SW 1271 (cell line): ENCODE data around the gene IL20.

ENCODE experiments used
- DNase-seq, 2 experiments: peaks; one replicate each; lab custom pipeline; 2025; lab: John Stamatoyannopoulos, UW

IL20 gene, protein sequence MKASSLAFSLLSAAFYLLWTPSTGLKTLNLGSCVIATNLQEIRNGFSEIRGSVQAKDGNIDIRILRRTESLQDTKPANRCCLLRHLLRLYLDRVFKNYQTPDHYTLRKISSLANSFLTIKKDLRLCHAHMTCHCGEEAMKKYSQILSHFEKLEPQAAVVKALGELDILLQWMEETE

DNA sequence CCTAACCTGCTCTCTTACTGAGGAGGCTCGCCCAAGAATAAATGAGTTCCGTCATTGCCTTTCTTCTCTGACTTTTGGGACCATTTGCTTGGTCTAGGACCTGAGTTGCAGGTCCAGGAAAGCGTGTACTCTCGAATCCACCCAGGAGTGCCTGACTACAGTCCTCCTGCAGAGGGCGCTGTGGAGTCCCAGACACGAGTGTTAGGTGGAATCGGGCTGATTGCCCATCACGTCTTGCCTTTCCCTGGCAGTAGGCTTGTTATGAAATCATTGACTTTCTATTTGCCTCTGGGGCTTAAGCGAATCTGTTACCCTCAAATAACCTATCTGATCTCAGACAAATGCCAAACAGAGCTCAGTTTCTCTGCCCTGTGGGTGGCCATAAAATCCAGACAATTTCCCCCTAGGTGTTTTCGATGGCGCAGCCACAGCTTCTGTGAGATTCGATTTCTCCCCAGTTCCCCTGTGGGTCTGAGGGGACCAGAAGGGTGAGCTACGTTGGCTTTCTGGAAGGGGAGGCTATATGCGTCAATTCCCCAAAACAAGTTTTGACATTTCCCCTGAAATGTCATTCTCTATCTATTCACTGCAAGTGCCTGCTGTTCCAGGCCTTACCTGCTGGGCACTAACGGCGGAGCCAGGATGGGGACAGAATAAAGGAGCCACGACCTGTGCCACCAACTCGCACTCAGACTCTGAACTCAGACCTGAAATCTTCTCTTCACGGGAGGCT lies at the start of gene IL20:
Gene IL20, plus strand, starts transcription at position 685 of the 733 bp plus-strand sequence. CDS start 230 bp downstream, outside the sequence.
- no peak for DNase-seq

DNA sequence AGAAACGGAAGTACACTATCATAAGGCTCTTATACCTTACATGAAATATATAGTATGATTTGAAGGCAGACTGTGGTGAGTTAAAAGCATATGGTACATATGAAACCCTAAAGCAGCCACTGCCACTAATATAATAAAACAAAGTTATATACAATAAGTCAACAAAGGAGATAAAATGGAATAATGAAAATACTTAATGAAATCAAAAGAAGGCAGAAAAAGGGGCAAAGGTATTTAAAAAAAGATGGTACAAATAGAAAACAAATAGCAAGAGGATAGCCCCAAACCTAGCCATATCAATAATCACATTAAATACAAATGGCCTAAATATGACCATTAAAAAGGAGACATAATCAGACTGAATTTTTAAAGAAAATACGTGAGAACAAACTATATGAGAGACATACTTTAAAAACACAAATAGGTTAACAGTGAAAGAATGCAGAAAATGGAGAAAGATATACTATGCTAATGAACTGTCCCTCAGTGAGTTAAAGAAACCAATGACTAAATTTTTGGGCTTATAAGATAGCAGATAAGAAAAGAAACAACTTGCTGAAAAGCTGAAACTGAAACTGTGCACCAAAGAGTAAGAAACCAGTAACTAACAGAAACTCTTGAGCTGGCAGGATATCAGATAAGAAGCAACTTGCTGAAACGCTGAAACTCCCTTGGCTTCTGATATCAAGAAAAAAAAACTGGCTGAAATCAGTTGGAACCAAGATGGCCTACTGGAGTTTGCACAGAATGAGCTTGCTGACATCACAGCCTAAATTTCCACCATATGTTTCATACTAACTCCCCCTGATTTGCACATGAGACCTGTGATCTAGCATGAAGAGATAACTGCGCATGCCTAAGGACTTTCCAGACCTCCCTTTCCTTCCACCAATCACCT lies 48.8 kb upstream of the IL20 start:
- DNase-seq, result no peak

DNA sequence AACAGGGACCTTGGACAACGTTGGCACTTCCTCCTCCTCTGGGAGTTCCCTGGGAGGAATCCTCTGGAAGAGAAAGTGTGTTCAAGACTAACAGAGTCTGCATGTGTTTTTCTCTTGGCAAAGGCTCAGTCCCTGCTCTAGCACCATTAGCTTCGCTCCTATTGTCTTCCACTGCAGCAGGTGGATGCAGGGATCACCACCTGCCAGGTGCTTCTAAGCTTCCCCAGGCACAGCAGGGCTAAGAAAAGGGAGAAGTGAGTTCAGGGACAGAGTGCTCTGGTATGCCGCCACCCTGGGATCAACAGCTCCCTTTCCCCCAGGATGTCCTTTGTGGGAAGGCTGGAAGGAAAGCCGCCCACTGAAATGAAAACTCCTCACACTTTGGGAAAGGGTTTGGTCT lies 43.9 kb upstream of the IL20 start:
- DNase-seq, result no peak

DNA sequence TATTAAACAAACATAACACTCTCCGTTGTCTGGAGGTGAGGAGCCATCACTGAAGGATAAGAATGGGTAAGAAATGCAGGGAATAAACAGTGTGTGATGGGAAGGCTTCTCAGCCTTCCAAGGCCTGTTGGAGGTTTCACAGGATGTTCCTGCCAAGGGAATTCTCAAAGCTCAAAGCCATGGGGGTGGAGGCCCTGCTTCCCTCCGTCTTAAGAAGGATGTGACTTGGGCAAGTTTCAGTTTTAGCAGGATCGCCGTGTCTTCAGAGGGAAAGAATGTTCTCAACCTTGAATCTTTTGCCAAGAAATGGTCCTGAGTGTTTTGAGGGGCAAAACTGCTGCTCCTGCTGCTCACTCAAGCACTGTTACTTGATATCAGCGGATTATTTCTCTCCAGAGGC lies 41.7 kb upstream of the IL20 start:
- no peak for DNase-seq

DNA sequence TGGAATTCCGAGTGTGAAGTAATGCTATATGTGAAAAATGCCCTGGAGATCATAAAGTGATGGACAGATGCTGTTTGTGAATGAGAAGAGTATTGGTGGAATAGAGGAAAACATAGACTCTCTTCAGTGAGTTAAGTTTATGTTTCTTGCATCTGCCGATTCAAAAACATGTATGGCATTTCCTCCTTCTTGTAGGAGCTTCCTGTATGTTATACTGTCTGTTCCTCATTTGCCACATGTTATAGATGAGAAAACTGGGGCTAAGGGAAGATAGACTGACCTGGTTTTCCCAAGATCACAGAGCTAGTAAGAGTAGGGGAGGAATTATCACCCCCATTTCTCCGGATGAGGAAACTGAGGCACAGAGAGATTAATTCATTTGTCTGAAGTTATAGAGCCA lies 41.1 kb upstream of the IL20 start:
- DNase-seq, result no peak

DNA sequence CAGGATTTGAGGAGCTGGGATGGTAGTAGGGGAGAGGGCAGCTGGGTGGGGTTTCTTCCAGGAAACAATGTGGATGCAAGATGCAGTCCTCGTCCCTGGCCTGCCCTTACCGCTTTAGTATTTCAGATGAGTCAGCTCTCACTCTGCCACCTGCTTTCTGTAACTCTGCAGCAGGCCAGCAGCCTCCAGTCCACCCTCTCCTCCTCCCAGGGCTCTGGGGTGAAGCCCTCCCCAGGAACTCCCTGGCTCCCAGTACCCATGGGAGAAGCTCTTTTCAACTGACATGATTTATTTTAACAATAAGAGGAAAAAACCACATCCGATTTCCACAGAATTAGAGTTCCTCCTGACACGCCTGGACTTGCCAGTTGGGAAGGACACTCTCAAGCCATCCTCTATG lies 39.0 kb upstream of the IL20 start:
- no peak for DNase-seq

DNA sequence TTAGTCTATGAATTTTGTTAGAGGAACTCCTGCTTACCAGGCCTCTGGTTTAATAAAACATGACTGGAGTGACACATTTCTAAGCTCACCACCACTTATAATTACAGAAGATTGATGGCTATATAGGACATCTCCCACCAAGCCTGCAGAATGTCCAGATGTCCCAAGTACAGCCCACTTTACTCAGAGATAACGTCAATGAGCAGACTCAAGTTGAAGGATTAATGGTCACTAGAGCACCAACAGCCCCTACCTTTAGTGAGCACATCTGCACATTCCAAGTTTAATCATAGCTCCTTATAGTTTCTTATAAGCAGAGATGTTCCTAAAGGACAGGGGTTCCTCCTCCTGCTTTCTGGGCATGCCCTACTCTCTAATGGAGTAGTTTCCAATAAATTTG lies 37.4 kb upstream of the IL20 start:
- DNase-seq, result no peak

DNA sequence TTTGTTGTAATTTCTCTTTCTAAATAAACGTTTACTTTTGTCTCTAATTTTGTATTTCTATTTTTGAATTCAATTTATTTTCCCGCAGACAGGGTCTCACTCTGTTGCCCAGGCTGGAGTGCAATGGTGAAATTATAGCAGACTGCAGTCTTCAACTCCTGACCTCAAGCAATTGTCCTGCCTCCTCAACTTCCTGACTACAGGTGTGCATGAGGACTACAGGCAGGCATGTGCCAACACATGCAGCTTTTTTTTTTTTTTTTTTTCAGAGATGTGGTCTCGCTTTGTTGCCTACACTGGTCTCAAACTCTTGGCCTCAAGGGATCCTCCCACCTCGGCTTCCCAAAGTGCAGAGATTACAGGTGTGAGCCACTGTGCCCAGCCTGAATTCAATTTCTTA lies 36.7 kb upstream of the IL20 start:
- no peak for DNase-seq

DNA sequence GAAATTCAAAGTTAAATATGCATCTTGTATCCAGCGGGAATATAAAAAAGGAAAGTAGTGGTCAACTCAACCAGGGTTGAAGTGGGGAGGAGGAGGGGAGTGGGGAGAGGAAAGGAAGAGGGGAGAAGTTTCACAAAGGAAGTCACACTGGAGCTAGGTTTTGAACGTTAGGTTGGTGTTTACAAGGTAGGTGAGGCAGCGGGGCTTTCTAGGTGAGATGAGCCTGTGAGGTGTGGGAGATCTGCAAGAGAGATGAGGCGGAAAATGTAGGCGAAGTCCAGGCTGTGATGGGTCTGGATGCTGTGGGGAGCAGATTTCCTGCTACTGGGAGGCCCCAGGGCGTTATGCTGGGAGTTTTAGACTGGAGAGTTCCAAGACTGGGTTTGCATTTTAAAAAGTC lies 36.1 kb upstream of the IL20 start:
- DNase-seq, result no peak

DNA sequence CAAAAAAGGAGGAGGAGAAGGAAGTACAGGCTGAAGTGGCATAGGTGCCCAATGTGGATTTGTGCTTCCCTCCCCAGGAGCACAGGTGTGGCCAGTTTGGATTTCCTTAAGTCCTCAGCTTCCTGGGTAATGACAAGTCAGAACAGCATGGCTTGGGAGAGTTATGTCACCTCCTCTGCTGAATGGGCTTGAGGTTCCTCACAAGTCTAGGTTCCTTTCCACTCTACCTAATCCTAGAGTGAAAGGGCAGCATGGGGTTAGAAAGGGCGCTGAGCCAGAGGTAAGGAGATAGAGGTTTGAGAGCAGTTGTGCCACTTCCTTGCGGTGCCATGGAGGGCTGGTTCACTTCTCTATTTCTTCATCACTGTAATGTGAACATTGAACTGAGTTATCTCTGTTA lies 35.5 kb upstream of the IL20 start:
- no peak for DNase-seq

DNA sequence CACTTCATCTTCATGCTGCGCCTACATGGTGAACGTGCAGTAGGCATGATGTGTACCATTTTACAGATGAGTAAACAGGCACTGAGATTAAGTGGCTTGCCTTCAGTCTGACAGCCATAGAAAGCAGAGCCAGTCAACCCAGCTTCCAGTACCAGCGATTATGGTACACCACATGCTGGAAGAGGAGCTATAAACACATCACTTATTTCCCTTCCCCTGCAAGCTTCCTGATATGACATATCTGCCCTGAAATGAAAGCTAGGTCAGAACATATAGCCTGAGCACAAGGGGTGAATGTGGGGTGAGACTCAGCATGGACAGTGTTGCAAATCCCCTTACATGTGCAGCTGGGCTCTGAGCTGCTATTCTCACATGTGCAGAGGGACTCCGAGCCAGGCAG lies 33.8 kb upstream of the IL20 start:
- DNase-seq, result no peak

DNA sequence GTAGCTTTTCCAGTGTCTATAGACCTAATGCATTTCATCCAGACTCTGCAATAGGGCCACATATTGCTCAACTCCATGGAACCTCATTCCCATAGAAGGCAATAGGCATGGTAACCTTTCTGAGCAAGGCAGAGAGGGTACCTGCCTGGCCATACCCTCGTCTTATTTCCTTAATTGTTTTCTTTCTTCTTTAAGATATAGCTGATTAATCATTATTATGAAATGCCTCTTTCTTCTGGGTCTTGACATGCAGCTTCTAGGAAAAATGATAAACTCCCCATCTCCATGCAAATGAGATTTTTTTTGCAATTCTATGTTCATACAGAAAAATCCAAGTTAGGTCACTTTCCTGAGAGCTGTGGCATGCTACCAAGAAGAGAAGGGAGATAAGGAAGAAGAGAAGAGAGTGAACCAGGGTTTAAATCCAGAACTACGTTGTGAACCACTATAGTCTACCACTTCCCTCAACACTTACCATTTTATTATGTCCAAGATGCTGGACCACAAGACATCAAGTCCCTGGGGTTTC lies 33.0 kb upstream of the IL20 start:
- no peak for DNase-seq

DNA sequence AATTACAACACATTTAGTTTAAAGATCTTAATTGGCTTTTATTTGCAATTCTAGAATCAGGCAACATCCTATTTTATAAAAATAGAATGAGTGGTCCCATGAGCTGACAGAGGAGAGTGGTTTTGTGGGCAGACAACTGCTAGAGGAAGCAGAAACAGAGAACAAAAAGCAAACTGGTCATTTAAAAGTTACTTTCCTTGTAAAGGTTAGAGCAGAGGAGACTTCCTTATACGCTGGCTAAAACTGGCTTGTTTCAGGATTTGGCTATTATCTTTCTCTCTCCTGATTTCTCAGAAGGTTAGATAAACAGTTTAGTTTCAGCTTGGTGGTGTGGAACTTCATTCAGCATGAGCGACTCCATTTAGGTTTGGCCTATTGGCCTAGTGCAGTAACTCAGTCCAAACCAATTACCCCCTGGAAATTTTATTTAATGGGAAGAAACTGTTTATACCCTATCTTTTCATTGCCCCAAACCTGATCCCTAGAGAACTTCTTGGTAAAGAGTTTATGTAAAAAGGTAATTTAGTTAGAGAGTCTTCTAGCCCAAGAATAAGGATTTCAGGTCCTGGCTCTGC lies 32.2 kb upstream of the IL20 start:
- DNase-seq, result no peak

DNA sequence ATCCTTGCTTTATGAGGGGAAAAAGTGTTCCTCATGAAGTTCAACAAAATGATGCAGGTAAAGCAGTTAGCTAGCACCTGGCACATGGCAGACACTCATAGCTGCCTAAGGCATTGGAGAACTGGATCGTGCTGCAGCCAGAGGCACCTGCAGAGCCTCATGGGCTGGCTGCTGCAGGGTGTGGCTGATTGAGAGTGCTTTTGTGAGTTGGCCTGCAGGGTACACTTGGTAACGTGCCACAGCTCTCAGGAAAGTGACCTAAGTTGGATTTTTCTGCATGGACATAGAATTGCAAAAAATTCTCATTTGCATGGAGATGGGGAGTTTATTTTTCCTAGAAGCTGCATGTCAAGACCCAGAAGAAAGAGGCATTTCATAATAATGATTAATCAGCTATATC lies 31.6 kb upstream of the IL20 start:
- DNase-seq, result no peak

DNA sequence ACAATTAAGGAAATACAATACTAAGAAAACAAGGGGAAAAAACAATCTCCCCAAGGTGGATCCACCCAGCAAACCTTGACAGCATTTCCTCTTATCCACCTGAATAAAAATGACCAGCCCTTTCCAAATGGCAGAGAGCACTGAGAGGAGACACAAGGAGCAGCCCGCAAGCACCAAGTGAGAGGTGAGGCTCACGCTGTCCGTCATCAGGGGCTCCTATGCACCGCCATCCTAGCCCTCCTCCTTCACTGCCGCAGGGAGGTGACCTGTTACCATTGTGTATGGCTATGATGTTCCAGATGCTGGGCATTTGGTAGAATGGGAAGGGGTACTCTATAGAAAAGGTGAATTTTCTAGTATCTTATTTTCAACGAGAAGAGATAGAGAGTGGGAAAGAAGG lies 31.2 kb upstream of the IL20 start:
- no peak for DNase-seq

DNA sequence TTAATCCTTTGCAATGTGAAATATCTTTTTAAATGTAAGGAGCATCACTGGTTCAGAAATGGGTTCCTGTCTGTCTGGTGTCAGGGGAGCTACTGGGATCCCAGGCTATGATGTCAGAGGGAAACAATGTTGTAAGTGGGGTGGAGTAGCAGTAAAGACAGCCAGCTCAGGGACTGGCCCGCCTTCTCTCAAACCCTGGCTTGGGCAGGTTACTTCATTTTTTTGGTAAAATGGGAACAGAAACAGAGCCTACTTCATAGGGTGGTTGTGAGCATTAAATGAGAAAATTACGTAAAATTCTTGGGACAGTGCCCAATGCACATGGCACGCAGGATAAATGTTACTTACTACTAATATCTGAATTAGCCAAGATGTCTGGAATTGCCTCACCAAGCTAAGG lies 30.7 kb upstream of the IL20 start:
- no peak for DNase-seq

DNA sequence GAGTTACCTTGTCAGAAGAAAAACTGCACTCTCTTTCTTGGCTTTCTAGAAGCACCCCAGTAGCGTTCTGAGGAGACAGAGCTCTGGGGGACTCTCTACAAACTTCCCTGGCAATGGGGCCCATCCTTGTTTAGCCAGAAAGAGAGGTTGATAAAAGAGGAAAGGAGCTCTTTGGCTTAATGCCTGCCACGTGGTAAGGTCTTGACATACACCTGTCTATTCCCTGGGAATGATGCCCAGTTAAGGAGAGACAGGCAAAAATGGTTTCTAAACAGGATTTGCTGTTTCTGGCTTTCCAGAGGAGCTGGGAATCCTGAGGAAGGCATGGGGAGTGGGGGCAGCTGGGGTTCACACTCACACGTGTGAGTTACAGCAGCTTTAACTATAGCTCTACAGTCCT lies 30.2 kb upstream of the IL20 start:
- DNase-seq, result no peak

DNA sequence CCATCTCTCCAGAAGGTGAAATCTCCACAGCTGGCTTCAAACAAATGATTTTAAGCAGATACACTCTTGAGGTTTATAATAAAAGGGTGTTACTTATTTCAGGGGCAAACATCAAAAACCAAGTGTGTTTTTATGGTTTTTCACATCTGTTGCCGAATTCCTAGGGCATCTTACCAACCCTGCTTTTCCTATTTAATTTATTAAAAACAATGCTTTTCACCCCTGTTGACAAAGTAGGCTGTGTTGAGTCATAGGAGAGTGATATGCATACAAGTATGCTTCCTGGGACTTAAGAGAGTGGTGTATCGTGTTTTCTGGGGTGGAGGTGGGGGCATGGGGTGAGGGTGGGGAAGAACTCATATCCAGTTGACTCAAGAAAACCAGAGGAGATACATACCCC lies 29.3 kb upstream of the IL20 start:
- DNase-seq, result no peak

DNA sequence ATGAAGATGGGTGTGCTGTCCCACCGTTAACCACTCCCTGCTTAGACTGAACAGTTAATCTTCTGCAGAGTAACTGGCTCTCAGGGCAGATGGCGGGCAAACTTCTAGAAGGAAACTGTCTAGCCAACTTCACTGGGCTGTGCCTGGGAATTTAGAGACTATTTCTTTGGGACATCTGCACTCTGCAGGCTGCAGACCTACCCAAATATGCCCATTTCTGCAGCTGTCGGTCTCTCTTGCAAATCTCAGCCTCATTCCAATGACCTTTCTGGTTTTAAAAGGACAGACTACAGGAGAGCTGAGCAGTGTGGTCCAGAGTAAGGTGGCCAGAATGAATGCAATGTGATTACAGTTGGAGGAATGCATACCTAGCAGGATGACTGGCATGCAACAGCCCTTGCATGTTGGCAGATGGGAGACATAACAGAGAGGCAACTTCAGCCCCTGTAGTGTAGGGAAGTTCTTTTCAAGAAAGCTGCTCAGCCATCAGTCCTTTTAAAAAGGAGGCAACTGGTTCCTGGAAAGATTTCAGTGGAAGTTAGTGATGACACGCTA lies 26.3 kb upstream of the IL20 start:
- no peak for DNase-seq

DNA sequence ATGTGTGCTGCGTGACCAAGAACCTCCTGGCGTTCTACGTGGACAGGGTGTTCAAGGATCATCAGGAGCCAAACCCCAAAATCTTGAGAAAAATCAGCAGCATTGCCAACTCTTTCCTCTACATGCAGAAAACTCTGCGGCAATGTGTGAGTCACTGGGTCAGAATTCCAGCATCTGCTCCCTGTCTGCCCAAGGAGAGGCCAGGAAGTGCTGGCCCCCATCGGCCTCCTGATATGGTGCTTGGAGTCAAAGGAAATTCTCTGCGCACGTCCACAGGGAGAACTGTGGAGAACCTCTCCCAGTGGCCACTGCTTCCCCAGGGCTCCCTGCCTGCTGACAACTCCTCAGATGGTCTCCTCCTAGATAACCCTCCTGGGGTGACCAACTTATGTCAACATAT lies 25.6 kb upstream of the IL20 start:
- DNase-seq, result no peak

DNA sequence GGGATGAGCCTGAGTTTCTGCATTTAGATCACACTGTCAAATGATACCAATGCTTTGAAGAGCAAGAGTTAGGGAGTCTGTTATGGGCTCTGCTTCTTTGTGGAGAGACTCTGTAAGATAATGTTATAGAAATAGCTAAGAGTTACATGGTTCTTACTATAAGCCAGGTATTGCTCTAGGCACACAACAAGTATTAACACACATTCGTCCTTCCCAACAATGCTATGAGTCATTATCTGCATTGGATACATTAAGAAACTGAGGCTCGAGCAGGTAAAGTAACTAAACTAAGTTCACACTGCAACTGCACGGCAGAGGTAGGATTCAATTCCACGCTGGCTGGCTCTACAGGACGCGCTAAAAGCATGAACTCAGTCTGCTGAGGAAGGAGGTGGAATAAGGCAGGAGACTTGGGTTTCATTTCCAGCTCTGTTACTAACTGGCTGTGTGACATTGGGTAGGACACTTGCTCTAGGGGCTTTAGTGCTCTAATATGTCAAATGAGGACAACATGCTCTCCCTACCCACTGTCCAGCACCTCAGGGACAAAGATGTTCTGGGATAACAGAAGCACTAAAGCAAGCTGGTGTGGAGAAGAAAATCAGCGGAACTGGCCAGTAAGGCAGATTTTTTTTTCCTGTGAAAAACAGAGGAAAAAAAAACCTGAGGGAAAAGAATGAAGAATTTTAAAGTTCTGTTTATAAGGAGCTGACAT lies 23.7 kb upstream of the IL20 start:
- DNase-seq, result no peak

DNA sequence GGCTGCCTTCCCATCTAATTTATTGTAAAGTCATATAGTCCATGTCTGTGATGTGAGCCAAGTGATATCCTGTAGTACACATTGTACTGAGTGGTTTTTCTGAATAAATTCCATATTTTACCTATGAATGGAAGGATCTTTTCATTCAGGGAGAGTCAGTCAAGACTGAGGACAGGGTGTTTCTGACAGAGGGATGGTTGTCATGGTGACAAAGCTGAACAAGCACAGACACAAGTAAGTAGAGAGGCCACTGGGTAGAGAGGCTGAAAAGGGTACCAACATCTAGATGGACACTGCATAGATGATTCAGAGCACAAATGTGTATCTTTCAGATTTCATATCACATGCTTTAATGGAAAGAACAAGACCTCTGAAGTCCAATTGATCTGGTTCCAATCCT lies 22.6 kb upstream of the IL20 start:
- DNase-seq, result no peak
